Islet of Langerhans (tissue), 1 donor: ENCODE results near the gene NDUFV3.
"Not testable (repeated sequence)": the region's sequence is repeated elsewhere in the genome, so short reads cannot be mapped to it uniquely, and the experiment has no call there.

ENCODE experiments used
- FAIRE-seq: peaks from one replicate; lab custom pipeline; 2011; peaks lifted over from hg19 to GRCh38; lab: Jason Lieb, UNC

The NDUFV3 gene

GRCh38 chr21:42900446-42900845 lies 7.3 kb downstream of the NDUFV3 start:
- no peak for FAIRE-seq

- no peak for FAIRE-seq
These were observed 10.7 kb downstream of the NDUFV3 start for GRCh38 chr21:42903817-42904216.

GRCh38 chr21:42905195-42905594 lies 12.1 kb downstream of the NDUFV3 start:
- FAIRE-seq = no peak

GRCh38 chr21:42906233-42906632 lies 13.1 kb downstream of the NDUFV3 start:
- no peak for FAIRE-seq

- FAIRE-seq = not testable (repeated sequence)
These were observed 15.4 kb downstream of the NDUFV3 start for GRCh38 chr21:42908484-42908883.

GRCh38 chr21:42911920-42912319 lies 18.8 kb downstream of the NDUFV3 start:
- not testable (repeated sequence) for FAIRE-seq

GRCh38 chr21:42913476-42913875 lies 20.4 kb downstream of the NDUFV3 start:
- FAIRE-seq = no peak

- FAIRE-seq = no peak
These were observed 25.2 kb downstream of the NDUFV3 start for GRCh38 chr21:42918291-42918690.

GRCh38 chr21:42921927-42922326 lies 28.8 kb downstream of the NDUFV3 start:
- no peak for FAIRE-seq

- FAIRE-seq = no peak
These were observed 29.8 kb downstream of the NDUFV3 start for GRCh38 chr21:42922918-42923317.

GRCh38 chr21:42923553-42924432 lies 30.7 kb downstream of the NDUFV3 start:
- FAIRE-seq = no peak

GRCh38 chr21:42924433-42924751 lies 31.3 kb downstream of the NDUFV3 start:
- FAIRE-seq = no peak

- FAIRE-seq = no peak
These were observed 32.2 kb downstream of the NDUFV3 start, which contains the start of gene ERVH48-1 for GRCh38 chr21:42925114-42925926. Gene ERVH48-1 (minus strand): TSS chr21:42925630. CDS start chr21:42919006, 6,624 bp downstream.

GRCh38 chr21:42927474-42928200 lies 34.5 kb downstream of the NDUFV3 start:
- FAIRE-seq = not testable (repeated sequence)

GRCh38 chr21:42929969-42930368 lies 36.9 kb downstream of the NDUFV3 start:
- no peak for FAIRE-seq

- no peak for FAIRE-seq
These were observed 38.6 kb downstream of the NDUFV3 start for GRCh38 chr21:42931560-42932235.

- FAIRE-seq = not testable (repeated sequence)
These were observed 39.4 kb downstream of the NDUFV3 start for GRCh38 chr21:42932378-42933136.

- not testable (repeated sequence) for FAIRE-seq
These were observed 40.2 kb downstream of the NDUFV3 start for GRCh38 chr21:42933137-42933970.

- not testable (repeated sequence) for FAIRE-seq
These were observed 40.9 kb downstream of the NDUFV3 start for GRCh38 chr21:42933973-42934372.

GRCh38 chr21:42936360-42936759 lies 43.3 kb downstream of the NDUFV3 start:
- not testable (repeated sequence) for FAIRE-seq
